Measurements from ENCODE around the gene IPMK. TPM values are rescaled to one million over a fixed set of nuclear protein-coding genes. Genes with fewer than 3 reads are reported as not detected.
A peak's percentile ranks its signal among the peaks of the same experiment; 100 is the strongest.

Gene IPMK
- total RNA-seq = 10 to 100 TPM; 10.4 to 34.6 TPM

DNA sequence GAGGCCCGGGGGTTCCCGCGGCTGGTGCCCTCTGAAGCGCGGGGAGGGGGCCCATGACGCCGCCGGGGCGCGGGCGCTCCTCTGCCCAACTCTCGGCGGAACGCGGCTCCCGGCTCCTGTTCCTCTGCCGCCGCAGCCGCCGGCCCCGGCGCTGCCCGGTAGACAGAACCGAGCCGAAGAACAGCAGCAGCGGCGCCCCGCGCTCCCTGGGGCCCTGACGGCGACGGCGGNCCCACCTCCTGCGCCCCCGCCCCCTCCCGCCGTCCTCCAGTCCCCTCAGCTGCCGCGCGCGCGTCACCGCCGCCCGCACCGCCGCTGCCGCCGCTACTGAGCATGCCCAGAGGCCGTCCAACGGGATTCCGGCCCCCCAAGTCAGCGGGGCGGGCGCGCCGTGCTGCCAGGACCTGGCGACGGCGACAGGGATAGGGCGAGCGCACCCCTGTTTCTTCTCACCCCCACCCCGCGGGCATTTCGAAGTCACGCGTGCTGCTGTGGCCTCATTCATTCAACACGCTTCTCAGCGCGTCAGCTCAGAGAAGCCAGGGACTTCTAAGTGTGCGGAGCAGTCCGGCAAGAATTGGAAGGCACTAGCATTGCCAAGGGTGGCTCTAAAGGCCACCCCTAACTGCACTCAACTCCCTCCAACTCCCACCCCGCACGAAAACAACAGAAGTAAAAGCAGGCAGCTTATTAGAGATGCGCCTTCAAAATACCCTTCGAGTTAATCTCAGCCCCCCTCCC lies at the start of gene IPMK:
TSS of gene IPMK (minus strand) at position 182 of the 741 bp plus-strand sequence. CDS start 283 bp downstream, outside the sequence.
- Histone ChIP-seq H3K4me1 (peaks cover 5% of the 10 kb centered on the region), H3K36me3 (no peaks in the 10 kb centered on the region), H3K9ac (ENCODE audit: low read depth in 2 of 2, low read length in 2 of 2) (peak within 1 kb of the TSS; percentile 90 to 98), H3K9me3 (no peaks in the 10 kb centered on the region), H3K27ac (peak within 1 kb of the TSS; percentile 84), H3K4me3 (peak within 1 kb of the TSS; percentile 72), H3K27me3 (no peaks in the 10 kb centered on the region)
- peak; percentile 96 for DNase-seq
- intact Hi-C loops (cut with DNase I) = no loop called here
- TF ChIP-seq, protein P1, sequence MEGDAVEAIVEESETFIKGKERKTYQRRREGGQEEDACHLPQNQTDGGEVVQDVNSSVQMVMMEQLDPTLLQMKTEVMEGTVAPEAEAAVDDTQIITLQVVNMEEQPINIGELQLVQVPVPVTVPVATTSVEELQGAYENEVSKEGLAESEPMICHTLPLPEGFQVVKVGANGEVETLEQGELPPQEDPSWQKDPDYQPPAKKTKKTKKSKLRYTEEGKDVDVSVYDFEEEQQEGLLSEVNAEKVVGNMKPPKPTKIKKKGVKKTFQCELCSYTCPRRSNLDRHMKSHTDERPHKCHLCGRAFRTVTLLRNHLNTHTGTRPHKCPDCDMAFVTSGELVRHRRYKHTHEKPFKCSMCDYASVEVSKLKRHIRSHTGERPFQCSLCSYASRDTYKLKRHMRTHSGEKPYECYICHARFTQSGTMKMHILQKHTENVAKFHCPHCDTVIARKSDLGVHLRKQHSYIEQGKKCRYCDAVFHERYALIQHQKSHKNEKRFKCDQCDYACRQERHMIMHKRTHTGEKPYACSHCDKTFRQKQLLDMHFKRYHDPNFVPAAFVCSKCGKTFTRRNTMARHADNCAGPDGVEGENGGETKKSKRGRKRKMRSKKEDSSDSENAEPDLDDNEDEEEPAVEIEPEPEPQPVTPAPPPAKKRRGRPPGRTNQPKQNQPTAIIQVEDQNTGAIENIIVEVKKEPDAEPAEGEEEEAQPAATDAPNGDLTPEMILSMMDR (IDR thresholded peaks at IDR 0.05) = no peak

DNA sequence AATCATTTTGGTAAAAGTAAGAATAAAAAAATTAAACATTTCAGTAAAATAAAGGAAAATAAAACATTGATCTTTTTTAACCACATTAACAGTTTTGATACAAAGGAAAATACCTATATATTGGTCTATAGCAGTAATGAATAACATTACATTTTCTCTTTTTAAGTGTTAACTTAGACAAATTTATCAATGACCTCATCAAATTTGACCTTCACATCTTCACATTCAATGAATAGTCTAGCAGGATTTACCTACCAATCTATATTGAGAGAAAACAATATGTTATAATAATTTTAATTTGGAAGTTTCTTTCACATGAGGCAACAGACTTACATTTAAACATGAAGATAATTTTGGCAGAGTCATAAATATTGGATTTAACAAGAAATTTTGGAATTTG lies 49.2 kb upstream of the IPMK start:
- TF ChIP-seq, protein P1 (IDR thresholded peaks at IDR 0.05) = no peak
- no peak overlapping the region for H3K4me3 ChIP-seq
- no peak overlapping the region for H3K9ac ChIP-seq (ENCODE audit: low read depth in 2 of 2, low read length in 2 of 2)
- no peaks in the 10 kb centered on the region for H3K4me1 ChIP-seq
- no peaks in the 10 kb centered on the region for H3K9me3 ChIP-seq
- no peaks in the 10 kb centered on the region for H3K36me3 ChIP-seq
- H3K27ac ChIP-seq = no peak overlapping the region
- intact Hi-C loops (cut with DNase I) = no loop called here
- DNase-seq = no peak
- H3K27me3 ChIP-seq = no peaks in the 10 kb centered on the region

DNA sequence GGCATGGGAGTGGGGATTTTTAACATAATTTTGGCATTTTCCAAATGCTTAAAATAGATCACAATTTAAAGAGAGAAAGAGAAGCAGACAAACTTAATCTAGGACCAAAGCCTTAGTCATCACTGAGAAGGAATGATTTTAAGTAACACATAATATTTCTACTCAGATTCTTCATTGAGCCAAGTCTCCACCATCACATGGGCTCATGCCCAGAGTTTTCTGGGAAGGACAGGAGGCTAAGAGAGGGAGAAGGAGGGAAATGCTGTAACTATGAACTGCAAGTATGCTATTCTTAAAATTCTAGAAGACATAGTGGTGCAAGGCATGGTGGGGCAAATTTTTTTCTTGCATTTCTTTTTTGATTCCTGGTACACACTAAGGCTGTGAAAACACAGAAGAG lies 43.3 kb upstream of the IPMK start:
- no peak for DNase-seq
- TF ChIP-seq, protein P1 (IDR thresholded peaks at IDR 0.05) = no peak
- Histone ChIP-seq H3K9ac (ENCODE audit: low read depth in 2 of 2, low read length in 2 of 2) (no peak overlapping the region), H3K27ac (no peak overlapping the region), H3K9me3 (no peaks in the 10 kb centered on the region), H3K4me3 (no peak overlapping the region), H3K27me3 (no peaks in the 10 kb centered on the region), H3K4me1 (no peaks in the 10 kb centered on the region), H3K36me3 (no peaks in the 10 kb centered on the region)
- intact Hi-C loops (cut with DNase I) = no loop called here

DNA sequence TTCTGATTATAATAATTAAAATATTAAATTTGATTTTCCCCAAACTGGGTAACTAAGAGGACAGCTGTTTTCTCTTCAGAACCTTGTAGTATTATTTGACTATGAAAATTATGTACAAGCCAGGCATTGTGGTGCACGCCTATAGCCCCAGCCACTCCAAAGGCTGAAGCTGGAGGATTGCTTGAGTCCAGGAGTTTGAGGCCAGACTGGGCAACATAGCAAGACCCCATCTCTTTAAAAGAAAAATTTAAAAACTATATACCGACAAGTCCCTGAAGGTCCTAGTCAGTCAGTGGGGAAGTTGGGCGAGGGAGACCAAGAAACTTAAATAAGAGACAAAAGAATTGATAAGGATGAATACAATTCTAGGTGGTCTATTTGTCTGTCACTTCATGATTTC lies 40.0 kb upstream of the IPMK start:
- intact Hi-C loops (cut with DNase I) = no loop called here
- Histone ChIP-seq H3K4me3 (no peak overlapping the region), H3K4me1 (peaks cover 3% of the 10 kb centered on the region), H3K27ac (no peak overlapping the region), H3K9me3 (no peaks in the 10 kb centered on the region), H3K36me3 (no peaks in the 10 kb centered on the region), H3K27me3 (no peaks in the 10 kb centered on the region), H3K9ac (ENCODE audit: low read depth in 2 of 2, low read length in 2 of 2) (no peak overlapping the region)
- no peak for DNase-seq
- TF ChIP-seq, protein P1 (IDR thresholded peaks at IDR 0.05) = no peak

DNA sequence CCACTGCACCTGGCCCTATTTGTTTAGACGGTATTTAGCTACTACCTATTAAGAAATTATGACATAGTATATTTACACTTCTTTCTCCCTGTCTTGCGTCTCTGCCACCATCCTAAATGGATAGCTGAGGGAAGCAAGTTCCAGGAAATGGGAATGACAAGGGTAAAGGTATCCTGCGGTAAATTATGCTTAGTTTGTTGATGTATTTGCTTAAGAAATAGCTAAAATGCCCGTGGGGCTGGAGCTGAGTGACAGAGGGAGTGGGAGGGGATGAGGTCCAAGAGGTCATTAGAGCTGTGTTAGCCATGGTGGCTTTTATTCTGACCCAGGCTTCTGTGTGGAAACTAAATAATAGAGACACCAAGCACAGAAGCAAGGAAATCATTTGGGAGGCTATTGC lies 38.1 kb upstream of the IPMK start:
- intact Hi-C loops (cut with DNase I) = no loop called here
- Histone ChIP-seq H3K27me3 (no peaks in the 10 kb centered on the region), H3K36me3 (no peaks in the 10 kb centered on the region)

More for the DNA sequence above, 38.1 kb upstream of the IPMK start:
- Histone ChIP-seq H3K9ac (ENCODE audit: low read depth in 2 of 2, low read length in 2 of 2) (no peak overlapping the region), H3K4me1 (peaks cover 3% of the 10 kb centered on the region), H3K9me3 (no peaks in the 10 kb centered on the region), H3K27ac (no peak overlapping the region), H3K4me3 (no peak overlapping the region)
- DNase-seq = no peak
- TF ChIP-seq, protein P1 (IDR thresholded peaks at IDR 0.05) = no peak

All from colonic mucosa (tissue), 4 donors.